Neural cell (in vitro differentiated cells): ENCODE measurements around the gene SLC16A1. TPM values are rescaled to one million over a fixed set of nuclear protein-coding genes. Genes with fewer than 3 reads are reported as not detected.

Source experiments
- H2AFZ ChIP-seq: fragments of 200-600, 300-800 bp; sonication (generic), shearing (Covaris generic); 2 replicates; pipeline ENCODE4 v1.6.0; 2014; ENCODE audit warnings: low read depth, mild to moderate bottlenecking, antibody characterized with exemption, low read length, moderate library complexity
- H3F3A ChIP-seq: fragments of 200-600 bp; shearing (Covaris generic); 2 replicates; pipeline ENCODE4 v1.6.1; 2016; ENCODE audit warnings: mild to moderate bottlenecking, moderate library complexity, mixed read lengths, antibody characterized with exemption, low read length; ENCODE audit not compliant: insufficient read depth, poor library complexity, severe bottlenecking
- H3K27ac ChIP-seq: fragments of 200-600, 300-800 bp; sonication (generic), shearing (Covaris generic); 2 replicates; pipeline ENCODE4 v1.5.1; 2014; ENCODE audit warnings: mild to moderate bottlenecking, low read length, moderate library complexity
- H3K27me3 ChIP-seq: fragments of 300-800, 200-600 bp; sonication (generic), shearing (Covaris generic); 2 replicates; pipeline ENCODE4 v1.6.0; 2014; ENCODE audit warnings: mild to moderate bottlenecking, low read depth, low read length, moderate library complexity; ENCODE audit not compliant: insufficient read depth
- H3K36me3 ChIP-seq: fragments of 300-800, 200-600 bp; sonication (generic), shearing (Covaris generic); 2 replicates; pipeline ENCODE4 v1.5.1; 2014; ENCODE audit warnings: mild to moderate bottlenecking, antibody characterized with exemption, low read length, moderate library complexity; ENCODE audit not compliant: insufficient read depth
- H3K4me2 ChIP-seq: fragments of 300-800, 200-600 bp; sonication (generic), shearing (Covaris generic); 2 replicates; pipeline ENCODE4 v1.6.0; 2014; ENCODE audit warnings: mild to moderate bottlenecking, low read length
- H3K4me3 ChIP-seq: fragments of 300-800, 200-600 bp; sonication (generic), shearing (Covaris generic); 2 replicates; pipeline ENCODE4 v1.5.1; 2014; ENCODE audit warnings: mild to moderate bottlenecking, low read length, moderate library complexity
- H3K79me2 ChIP-seq: fragments of 200-600 bp; shearing (Covaris generic); replicated peaks from 2 replicates; pipeline ENCODE4 v1.6.0; 2014; ENCODE audit warnings: mild to moderate bottlenecking, low read length, moderate library complexity; ENCODE audit not compliant: insufficient read depth
- H3K9ac ChIP-seq: fragments of 300-800, 200-600 bp; sonication (generic), shearing (Covaris generic); 2 replicates; pipeline ENCODE4 v1.6.1; 2016; ENCODE audit warnings: mild to moderate bottlenecking, low read length, mixed read lengths
- H3K9me2 ChIP-seq: fragments of 200-600 bp; shearing (Covaris generic); 2 replicates; pipeline ENCODE4 v1.6.1; 2016; ENCODE audit warnings: mild to moderate bottlenecking, low read length, mixed read lengths; ENCODE audit not compliant: insufficient read depth
- H3K9me3 ChIP-seq: fragments of 200-600, 300-800 bp; sonication (generic), shearing (Covaris generic); 2 replicates; pipeline ENCODE4 v1.6.1; 2016; ENCODE audit warnings: mild to moderate bottlenecking, mixed run types, low read length, moderate library complexity, mixed read lengths
- H4K20me1 ChIP-seq: fragments of 200-600 bp; shearing (Covaris generic); 2 replicates; pipeline ENCODE4 v1.6.1; 2016; ENCODE audit warnings: mild to moderate bottlenecking, mixed run types; ENCODE audit not compliant: insufficient read depth
- CTCF ChIP-seq: fragments of 450-650 bp; IDR thresholded peaks from 2 replicates; pipeline ENCODE4 v1.5.1; 2014; ENCODE audit warnings: antibody characterized with exemption, mild to moderate bottlenecking, moderate library complexity; ENCODE audit not compliant: poor library complexity, severe bottlenecking
- EP300 ChIP-seq: fragments of 450-650 bp; conservative IDR thresholded peaks from 2 replicates; pipeline ENCODE4 v1.6.1; 2014; ENCODE audit warnings: antibody characterized with exemption, mild to moderate bottlenecking, moderate library complexity; ENCODE audit not compliant: poor library complexity, severe bottlenecking
- EZH2 ChIP-seq: fragments of 200-600, 300-800 bp; shearing (Covaris generic), sonication (generic); IDR thresholded peaks from 2 replicates; pipeline ENCODE4 v1.6.1; 2014; ENCODE audit warnings: antibody characterized with exemption, low read length, borderline replicate concordance, mild to moderate bottlenecking; ENCODE audit not compliant: insufficient read depth, poor library complexity, severe bottlenecking
- MXI1 ChIP-seq: fragments of 450-650 bp; conservative IDR thresholded peaks from 2 replicates; pipeline ENCODE4 v1.6.1; 2014; ENCODE audit warnings: antibody characterized with exemption, mild to moderate bottlenecking; ENCODE audit not compliant: poor library complexity, severe bottlenecking
- POLR2AphosphoS5 ChIP-seq: IDR thresholded peaks from 2 replicates; pipeline ENCODE4 v1.6.1; 2012
- RAD21 ChIP-seq: fragments of 450-650 bp; conservative IDR thresholded peaks from 2 replicates; pipeline ENCODE4 v1.6.1; 2014; ENCODE audit warnings: antibody characterized with exemption, mild to moderate bottlenecking, moderate library complexity
- REST ChIP-seq: IDR thresholded peaks from 2 replicates; pipeline ENCODE4 v1.6.1; 2012; ENCODE audit warnings: borderline replicate concordance
- SMC3 ChIP-seq: fragments of 450-650 bp; conservative IDR thresholded peaks from 2 replicates; pipeline ENCODE4 v1.6.1; 2014; ENCODE audit warnings: antibody characterized with exemption, mild to moderate bottlenecking, moderate library complexity; ENCODE audit not compliant: poor library complexity
- TAF1 ChIP-seq: IDR thresholded peaks from 2 replicates; pipeline ENCODE4 v1.6.1; 2012; ENCODE audit warnings: low read depth
- polyA plus RNA-seq: library from polyadenylated mRNA; depleted of rRNA; stranded (reverse); fragments of >200 nt; gene quantifications from 2 replicates; pipeline ENCODE4 v1.2.3, GENCODE V29; 2014

Gene SLC16A1
- polyA plus RNA-seq, 1 donor from 2014 or later, result 18.6 TPM

- Histone ChIP-seq H3K9ac (no peak overlapping the region), H3F3A (no peaks in the 10 kb centered on the region), H3K9me2 (no peaks in the 10 kb centered on the region), H3K27ac (no peak overlapping the region), H3K4me2 (no peak overlapping the region), H3K9me3 (no peaks in the 10 kb centered on the region), H3K27me3 (no peaks in the 10 kb centered on the region), H3K4me3 (no peak overlapping the region), H3K79me2 (no peaks in the 10 kb centered on the region), H3K36me3 (no peaks in the 10 kb centered on the region), H4K20me1 (no peaks in the 10 kb centered on the region), H2AFZ (no peak overlapping the region)
- TF ChIP-seq TAF1, result no peak
- TF ChIP-seq EP300, result no peak
- TF ChIP-seq EZH2, result no peak
- no peak for TF ChIP-seq REST
- TF ChIP-seq SMC3, result no peak
- TF ChIP-seq RAD21, result no peak
- no peak for TF ChIP-seq POLR2AphosphoS5
- no peak for TF ChIP-seq MXI1
- no peak for TF ChIP-seq CTCF
Measured at GRCh38 chr1:112990271-112990670, 34.3 kb upstream of the SLC16A1 start.

- no peak overlapping the region for H3K4me3 ChIP-seq
- H3K36me3 ChIP-seq, result no peaks in the 10 kb centered on the region
- H3F3A ChIP-seq, result no peaks in the 10 kb centered on the region
- no peaks in the 10 kb centered on the region for H3K27me3 ChIP-seq
- no peaks in the 10 kb centered on the region for H3K9me2 ChIP-seq
- no peaks in the 10 kb centered on the region for H3K9me3 ChIP-seq
- TF ChIP-seq MXI1 (no peak), EZH2 (no peak), EP300 (no peak), TAF1 (no peak), RAD21 (no peak), SMC3 (no peak), POLR2AphosphoS5 (no peak), CTCF (no peak), REST (no peak)
- no peak overlapping the region for H3K27ac ChIP-seq
- no peaks in the 10 kb centered on the region for H3K79me2 ChIP-seq
- H3K4me2 ChIP-seq, result no peak overlapping the region
- H4K20me1 ChIP-seq, result no peaks in the 10 kb centered on the region
- no peak overlapping the region for H3K9ac ChIP-seq
- no peak overlapping the region for H2AFZ ChIP-seq
Measured at GRCh38 chr1:112988367-112988766, 32.4 kb upstream of the SLC16A1 start.
